Psoas muscle (tissue), 8 donors: Measurements from ENCODE around the gene RFK. TPM values are rescaled to one million over a fixed set of nuclear protein-coding genes. Genes with fewer than 3 reads are reported as not detected.
A peak's percentile ranks its signal among the peaks of the same experiment; 100 is the strongest.

ENCODE experiments used
- ATAC-seq, 4 donors: fragments of 200-7000 bp; cut with Tn5 transposase; one replicate each; pipeline ENCODE4 v1.9.1; 2020; ENCODE audit warnings: moderate library complexity in 3 of 4, mild to moderate bottlenecking in 2 of 4
- DNase-seq, 2 donors: peaks; one replicate each; pipeline ENCODE4 v3.0.0-alpha.2; 2020
- H3K27ac ChIP-seq: fragments of 200-600 bp; one replicate; pipeline ENCODE4 v1.8.0; 2022
- H3K27me3 ChIP-seq, 3 donors: fragments of 200-600 bp in 1 of 3; one replicate each; pipeline versions ENCODE4 v1.6.1 to v1.8.0; 2013 to 2022; ENCODE audit warnings: low read length in 2 of 3, mild to moderate bottlenecking in 2 of 3, moderate library complexity in 1 of 3; ENCODE audit not compliant: insufficient read depth in 3 of 3
- H3K36me3 ChIP-seq, 2 donors: fragments of 200-600 bp in 1 of 2; one replicate each; pipeline versions ENCODE4 v1.6.1 to v1.8.0; 2013 to 2022; ENCODE audit warnings: low read depth in 1 of 2, mild to moderate bottlenecking in 1 of 2, moderate library complexity in 1 of 2; ENCODE audit not compliant: insufficient read depth in 1 of 2
- H3K4me1 ChIP-seq: fragments of 200-600 bp; one replicate; pipeline ENCODE4 v1.8.0; 2022
- H3K4me3 ChIP-seq: fragments of 200-600 bp; one replicate; pipeline ENCODE4 v1.8.0; 2022; ENCODE audit warnings: mild to moderate bottlenecking
- H3K9me3 ChIP-seq: fragments of 200-600 bp; one replicate; pipeline ENCODE4 v1.8.0; 2022
- CTCF ChIP-seq: fragments of 200-600 bp; IDR thresholded peaks from one replicate; pipeline ENCODE4 v1.8.0; 2022; ENCODE audit warnings: antibody characterized with exemption
- WGBS, 3 donors: extraction: QIAGEN DNeasy Blood & Tissue Kit; methylation state at CpG; one replicate each; pipeline versions ENCODE4 v1.1.6 to v1.1.7; 2013; 5-methylcytosine and 5-hydroxymethylcytosine counted together
- intact Hi-C, 2 donors: fragments of 100-400 bp; cut with DNase I; formaldehyde crosslinking; loops; one replicate each; pipeline versions ENCODE4 v1.11.0 to v1.14.2; 2022
- polyA plus RNA-seq, 3 donors: library from polyadenylated mRNA; stranded (reverse); fragments of 200-250 nt; gene quantifications; one replicate each; pipeline ENCODE4 v1.2.3, GENCODE V29; 2013
- total RNA-seq, 4 donors: library from RNA; stranded (reverse); fragmentation: NEBNext Ultra II Directional in 2 of 4; extraction: Animal tissue kit (Norgen Biotek cat#: 25700) in 2 of 4; gene quantifications; one replicate each; pipeline versions ENCODE4 v1.2.1 to v1.2.4, GENCODE V29; 2021 to 2023
- donor health status: healthy with polysubstance abuse.
- donor health status: DM: no; HTN: no; CAD: no; lungs with moderate emphysema.
- donor health status: Bipolar disorder and iron deficiency.
- donor health status: healthy.
- donor health status: DM: yes; HTN: yes; CAD: no.
- donor health status: DM: no; HTN: no; CAD: no.
- donor health status: DM: no; HTN: no; CAD: no.
- donor health status: DM: yes; HTN: yes; CAD: no.

RFK gene
- total and polyA plus RNA-seq, 7 donors, result 12.1 to 28.0 (median 15.4) TPM

DNA sequence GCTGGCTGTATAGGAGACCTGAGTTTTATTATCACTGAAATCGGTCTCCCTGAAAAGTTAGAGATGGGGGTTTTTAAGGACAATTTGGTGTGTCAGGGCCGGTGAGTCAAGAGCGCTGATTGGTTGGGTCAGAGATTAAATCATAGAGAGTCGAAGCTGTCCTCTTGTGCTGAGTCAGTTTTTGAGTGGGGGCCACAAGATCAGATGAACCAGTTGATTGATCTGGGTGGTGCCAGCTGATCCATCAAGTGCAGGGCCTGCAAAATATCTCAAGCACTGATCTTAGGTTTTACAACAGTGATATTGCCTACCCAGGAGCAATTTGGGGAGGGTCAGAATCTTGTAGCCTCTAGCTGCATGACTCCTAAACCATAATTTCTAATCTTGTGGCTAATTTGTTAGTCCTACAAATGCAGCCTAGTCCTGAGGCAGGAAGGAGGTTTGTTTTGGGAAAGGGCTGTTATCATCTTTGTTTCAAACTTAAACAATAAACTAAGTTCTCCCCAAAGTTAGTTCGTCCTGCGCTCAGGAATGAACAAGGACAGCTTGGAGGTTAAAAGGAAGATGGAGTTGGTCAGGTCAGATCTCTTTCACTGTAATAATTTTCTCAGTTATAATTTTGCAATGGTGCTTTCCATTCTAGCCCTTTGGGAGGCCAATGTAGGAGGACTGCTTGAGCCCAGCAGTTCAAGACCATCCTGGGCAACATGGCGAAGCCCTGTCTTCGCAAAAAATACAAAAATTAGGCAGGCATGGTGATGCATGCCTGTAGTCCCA, 31.6 kb upstream of the RFK start:
- 89 to 91% (median 91%) methylated on average over 8 of the region's 8 CpGs for WGBS, 3 donors

DNA sequence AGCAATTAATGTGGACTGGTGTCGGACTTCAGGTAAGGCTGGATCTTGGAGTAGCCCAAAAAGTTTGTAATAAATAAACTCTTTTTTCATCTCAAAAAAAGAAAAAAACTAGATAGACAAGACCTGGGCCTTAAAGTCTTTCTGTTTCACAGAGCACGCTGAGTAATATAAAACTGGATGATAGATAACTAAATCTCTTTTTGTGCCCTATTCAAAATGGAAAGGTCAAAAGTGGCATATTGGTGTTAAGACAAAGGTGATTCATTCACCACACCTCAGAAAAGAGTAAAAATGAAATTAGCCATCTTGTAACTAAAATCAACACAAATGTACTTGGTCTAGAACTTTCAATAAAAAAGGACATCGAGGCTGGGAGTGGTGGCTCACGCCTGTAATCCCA, 30.3 kb upstream of the RFK start:
- intact Hi-C loops, result no loop called here
- ATAC-seq, result no peak
- H3K4me1 ChIP-seq, result no peaks in the 10 kb centered on the region
- no peak overlapping the region for H3K4me3 ChIP-seq
- no peak for DNase-seq
- no peak overlapping the region for H3K27ac ChIP-seq
- H3K9me3 ChIP-seq, result no peaks in the 10 kb centered on the region
- no peaks in the 10 kb centered on the region for H3K27me3 ChIP-seq
- TF ChIP-seq CTCF, result no peak
- WGBS, 3 donors, result 95 to 99% (median 95%) methylated on average over 4 of the region's 4 CpGs
- H3K36me3 ChIP-seq, result no peaks in the 10 kb centered on the region

More for the DNA sequence above, 31.6 kb upstream of the RFK start:
- TF ChIP-seq CTCF, result no peak
- Histone ChIP-seq H3K4me3 (no peak overlapping the region), H3K36me3 (no peaks in the 10 kb centered on the region), H3K4me1 (no peaks in the 10 kb centered on the region), H3K27me3 (no peaks in the 10 kb centered on the region), H3K9me3 (no peaks in the 10 kb centered on the region), H3K27ac (no peak overlapping the region)
- no peak for ATAC-seq
- no peak for DNase-seq
- intact Hi-C loops, result no loop called here

DNA sequence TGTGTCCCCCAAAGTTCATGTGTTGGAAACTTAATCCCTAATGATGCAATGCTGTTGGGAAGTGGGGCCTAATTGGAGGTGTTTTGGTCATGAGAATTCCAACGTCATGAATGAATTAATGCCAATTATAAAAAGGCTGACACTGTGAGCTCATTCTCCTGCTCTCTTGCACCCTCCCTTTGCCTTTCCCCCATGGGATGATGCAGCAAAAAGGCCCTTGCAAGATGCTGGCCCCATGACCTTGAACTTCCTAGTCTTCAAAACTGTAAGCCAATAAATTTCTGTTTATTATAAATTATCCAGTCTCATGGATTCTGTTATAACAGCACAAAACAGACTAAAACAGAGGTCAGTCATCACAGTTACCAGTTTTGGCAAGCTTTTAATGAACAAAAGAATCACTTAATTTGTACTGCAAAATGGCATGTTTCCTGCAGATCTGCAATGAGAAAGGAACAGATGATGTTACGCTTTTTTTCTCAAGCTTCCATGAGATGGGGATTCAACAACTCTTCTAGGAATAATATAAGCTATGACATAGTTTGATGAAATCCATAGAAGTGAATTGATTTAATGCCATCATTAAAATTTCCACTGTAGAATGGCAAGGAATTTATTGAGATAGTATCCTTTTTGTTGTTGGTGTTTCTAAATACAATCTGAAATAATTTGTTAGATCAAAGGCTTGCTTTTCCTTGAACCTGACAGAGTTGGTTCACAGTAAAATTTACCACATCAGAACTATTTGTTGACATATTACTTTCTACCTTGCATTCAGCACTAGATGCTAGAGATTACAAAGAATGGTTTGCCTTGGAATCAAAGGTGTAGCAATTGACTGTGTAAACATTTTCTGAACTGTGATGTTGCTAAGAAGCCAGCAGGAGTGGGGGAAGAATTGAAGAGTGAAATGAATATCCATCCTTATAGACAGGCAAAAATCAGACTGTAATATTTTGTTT, 29.3 kb upstream of the RFK start:
- Histone ChIP-seq H3K27me3 (no peaks in the 10 kb centered on the region), H3K27ac (no peak overlapping the region), H3K36me3 (no peaks in the 10 kb centered on the region), H3K4me1 (no peaks in the 10 kb centered on the region), H3K4me3 (no peak overlapping the region), H3K9me3 (no peaks in the 10 kb centered on the region)
- DNase-seq (no peak), ATAC-seq (no peak)
- TF ChIP-seq CTCF, result no peak
- intact Hi-C loops, result no loop called here
- 41 to 53% (median 44%) methylated on average over 2 of the region's 2 CpGs for WGBS, 3 donors

GRCh38 chr9:76419782-76420380, 25.7 kb upstream of the RFK start:
- intact Hi-C loops, result no loop called here
- peak; percentile 35 for TF ChIP-seq CTCF
- H3K4me3 ChIP-seq, result no peak overlapping the region
- H3K4me1 ChIP-seq, result no peaks in the 10 kb centered on the region
- no peak overlapping the region for H3K27ac ChIP-seq
- 73 to 82% (median 74%) methylated on average over 2 of the region's 2 CpGs for WGBS, 3 donors
- H3K27me3 ChIP-seq, result no peaks in the 10 kb centered on the region
- DNase-seq (no peak), ATAC-seq (peak in 1 of 4 donors; percentile 55)
- no peaks in the 10 kb centered on the region for H3K36me3 ChIP-seq
- H3K9me3 ChIP-seq, result no peaks in the 10 kb centered on the region
